ENCODE results near the gene KMT2E.
"Not testable (repeated sequence)": the region's sequence is repeated elsewhere in the genome, so short reads cannot be mapped to it uniquely, and the experiment has no call there.

The KMT2E gene, protein sequence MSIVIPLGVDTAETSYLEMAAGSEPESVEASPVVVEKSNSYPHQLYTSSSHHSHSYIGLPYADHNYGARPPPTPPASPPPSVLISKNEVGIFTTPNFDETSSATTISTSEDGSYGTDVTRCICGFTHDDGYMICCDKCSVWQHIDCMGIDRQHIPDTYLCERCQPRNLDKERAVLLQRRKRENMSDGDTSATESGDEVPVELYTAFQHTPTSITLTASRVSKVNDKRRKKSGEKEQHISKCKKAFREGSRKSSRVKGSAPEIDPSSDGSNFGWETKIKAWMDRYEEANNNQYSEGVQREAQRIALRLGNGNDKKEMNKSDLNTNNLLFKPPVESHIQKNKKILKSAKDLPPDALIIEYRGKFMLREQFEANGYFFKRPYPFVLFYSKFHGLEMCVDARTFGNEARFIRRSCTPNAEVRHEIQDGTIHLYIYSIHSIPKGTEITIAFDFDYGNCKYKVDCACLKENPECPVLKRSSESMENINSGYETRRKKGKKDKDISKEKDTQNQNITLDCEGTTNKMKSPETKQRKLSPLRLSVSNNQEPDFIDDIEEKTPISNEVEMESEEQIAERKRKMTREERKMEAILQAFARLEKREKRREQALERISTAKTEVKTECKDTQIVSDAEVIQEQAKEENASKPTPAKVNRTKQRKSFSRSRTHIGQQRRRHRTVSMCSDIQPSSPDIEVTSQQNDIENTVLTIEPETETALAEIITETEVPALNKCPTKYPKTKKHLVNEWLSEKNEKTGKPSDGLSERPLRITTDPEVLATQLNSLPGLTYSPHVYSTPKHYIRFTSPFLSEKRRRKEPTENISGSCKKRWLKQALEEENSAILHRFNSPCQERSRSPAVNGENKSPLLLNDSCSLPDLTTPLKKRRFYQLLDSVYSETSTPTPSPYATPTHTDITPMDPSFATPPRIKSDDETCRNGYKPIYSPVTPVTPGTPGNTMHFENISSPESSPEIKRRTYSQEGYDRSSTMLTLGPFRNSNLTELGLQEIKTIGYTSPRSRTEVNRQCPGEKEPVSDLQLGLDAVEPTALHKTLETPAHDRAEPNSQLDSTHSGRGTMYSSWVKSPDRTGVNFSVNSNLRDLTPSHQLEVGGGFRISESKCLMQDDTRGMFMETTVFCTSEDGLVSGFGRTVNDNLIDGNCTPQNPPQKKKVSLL (N-terminal part only)

DNA sequence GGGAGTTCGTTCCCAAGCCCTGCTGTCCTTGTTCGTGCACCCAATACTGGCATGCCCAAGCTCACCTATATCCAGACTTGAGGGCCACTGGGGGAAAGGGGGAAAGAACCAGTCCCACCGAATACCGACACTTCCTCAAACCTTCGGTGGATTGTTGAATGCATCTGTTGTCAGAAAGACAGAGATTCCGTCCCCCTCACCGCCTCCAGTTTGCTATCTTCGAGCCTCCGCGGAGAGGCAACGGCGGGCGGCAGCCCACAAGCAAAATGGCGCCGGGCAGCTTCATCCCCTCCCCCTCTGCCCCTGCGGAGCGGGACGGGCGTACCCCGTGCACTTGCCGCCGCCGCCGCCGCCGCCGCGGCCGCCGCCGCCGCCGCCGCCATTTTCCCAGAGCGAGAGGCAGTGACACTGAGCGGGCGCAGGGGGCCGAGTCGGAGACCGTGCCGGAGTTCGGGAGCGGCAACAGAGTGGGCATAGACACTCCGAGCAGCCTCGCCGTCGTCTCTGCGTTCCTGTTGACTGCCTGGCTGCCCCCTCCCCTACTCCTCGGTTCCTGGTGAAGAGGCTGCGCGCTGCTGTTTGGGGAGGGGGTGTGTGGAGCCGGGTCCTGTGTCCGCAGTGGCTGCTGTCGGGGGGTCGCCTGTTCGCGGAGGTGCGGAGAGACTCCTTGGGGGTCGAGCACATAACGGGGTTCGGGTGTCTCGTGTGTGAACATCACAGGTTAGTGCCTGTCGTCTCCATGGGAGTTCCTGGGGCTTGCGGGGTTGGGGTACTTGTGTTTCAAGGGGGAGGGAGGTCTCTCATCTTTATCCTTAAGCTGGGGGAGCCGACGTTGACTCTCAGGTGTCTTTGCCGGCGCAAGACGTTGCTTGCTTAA lies at the start of gene KMT2E:
KMT2E (plus strand) TSS at position 390 of the 877 bp plus-strand sequence. CDS start 26,748 bp downstream, outside the sequence.
- DNase-seq (ENCODE audit: low spot score) = peak; percentile 76

DNA sequence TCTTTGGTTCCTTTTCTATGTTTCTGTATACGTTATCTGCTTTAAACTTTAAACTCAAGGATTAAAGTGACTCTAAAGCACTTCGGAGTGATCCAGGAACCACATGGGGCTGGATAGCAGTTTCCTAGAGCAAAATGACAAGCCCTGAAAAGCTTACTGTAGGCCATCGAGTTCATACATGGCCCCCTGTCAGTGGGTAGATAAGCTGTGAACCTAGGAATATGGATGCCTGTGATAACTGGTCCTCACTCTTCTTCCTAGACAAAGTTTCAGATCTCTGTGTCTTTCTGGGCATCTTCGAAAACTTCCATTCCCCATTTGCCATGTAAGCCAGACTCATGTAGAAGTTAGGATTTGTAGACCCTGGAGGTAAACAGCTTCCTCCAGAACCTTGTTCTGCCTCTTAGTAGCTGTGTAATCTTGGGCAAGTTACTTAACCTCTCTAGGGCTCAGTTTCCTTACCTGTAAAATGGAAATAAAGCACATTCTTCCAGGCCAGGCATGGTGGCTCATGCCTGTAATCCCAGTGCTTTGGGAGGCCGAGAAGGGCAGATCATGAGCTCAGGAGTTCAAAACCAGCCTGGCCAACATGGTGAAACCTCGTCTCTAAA lies 49.3 kb upstream of the KMT2E start:
- DNase-seq (ENCODE audit: low spot score) = no peak

DNA sequence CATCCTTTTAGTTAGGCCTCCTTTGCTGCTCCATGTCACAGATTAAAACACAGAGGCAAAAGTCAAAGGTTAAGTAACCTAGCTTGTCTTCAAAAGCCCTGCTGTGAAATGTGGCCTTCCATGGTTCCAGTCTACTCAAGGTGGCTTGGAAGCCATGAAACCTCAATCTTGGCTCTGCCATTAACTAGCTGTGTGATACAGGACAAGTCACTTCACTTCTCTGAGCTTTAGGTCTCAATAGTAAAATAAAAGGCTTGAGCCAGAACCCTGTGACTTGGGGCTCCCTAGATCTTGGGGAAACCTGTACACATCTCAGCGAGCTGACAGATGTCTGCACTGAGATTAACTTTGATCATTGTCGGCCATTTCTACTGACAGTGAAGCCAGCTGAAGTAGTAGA lies 48.0 kb upstream of the KMT2E start:
- DNase-seq (ENCODE audit: low spot score) = no peak

DNA sequence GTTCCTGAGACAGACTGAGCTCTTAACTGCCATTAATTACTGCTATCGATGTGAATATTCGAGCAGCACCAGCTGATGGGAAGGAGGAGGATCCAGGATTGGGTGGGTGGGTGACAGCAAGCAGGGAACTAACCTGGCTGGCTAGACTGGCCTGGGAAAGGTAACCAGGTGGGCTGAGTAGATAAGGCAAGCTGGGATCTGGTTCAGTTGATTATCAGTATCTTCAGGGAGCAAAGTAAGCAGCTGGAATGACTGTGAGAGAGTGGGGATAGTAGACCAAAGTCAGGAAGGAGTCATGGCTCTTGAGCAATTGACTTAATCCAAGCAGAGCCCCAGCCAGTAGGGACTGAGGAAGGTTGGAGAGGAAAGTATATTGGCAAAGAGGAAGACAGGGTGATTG lies 46.9 kb upstream of the KMT2E start:
- DNase-seq (ENCODE audit: low spot score) = no peak

DNA sequence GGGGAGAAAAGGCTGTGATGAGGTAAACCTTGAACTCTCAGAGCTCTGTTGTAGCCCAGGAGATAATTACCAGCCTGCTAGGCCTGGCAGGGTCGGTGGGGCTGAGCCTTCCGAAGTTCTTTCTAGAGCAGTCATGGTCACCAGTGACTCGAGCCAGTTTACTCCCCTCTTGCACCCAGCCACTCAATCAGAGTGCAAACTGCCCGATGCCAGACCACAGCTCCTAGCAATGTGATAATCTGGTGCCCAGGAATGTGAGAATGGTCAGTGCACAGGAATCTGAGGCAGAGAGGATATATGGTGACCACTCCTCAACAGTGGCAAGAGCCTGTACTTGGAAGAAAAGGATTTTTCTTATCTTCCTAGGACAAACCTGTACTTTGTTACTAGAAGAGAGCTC lies 46.4 kb upstream of the KMT2E start:
- DNase-seq (ENCODE audit: low spot score) = no peak

DNA sequence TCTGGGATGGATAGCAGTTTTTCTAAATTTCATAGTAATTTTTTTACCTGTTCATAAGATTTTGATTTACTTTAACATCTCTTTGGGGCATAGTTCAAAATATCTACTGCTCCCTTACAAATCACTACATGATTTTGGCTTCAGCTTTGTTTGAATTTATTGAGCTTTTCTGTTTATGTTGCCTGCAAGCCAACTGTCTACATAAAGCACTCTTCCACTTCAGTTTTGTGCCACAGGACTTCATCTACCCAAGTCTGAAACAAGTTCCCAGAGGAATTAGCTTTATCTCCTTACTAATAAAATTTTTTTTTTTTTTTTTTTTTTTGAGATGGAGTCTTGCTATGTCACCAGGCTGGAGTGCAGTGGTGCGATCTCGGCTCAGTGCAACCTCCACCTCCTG lies 45.4 kb upstream of the KMT2E start:
- no peak for DNase-seq (ENCODE audit: low spot score)

DNA sequence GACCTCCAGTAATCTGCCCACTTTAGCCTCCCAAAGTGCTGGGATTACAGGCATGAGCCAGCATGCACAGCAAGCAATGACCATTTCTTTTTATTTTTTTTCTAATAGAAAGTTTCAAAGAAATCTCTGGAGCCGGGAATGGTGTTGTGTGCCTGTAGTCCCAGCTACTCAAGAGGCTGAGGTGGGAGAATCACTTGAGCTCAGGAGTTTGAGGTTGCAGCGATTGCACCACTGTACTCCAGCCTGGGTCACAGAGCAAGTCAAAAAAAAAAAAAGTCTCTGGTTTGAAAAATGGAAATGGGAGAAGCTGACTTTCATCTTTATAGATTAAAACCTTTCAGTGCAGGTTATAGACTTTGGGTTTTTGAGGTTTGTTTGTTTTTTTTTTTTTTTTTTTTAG lies 44.8 kb upstream of the KMT2E start:
- DNase-seq (ENCODE audit: low spot score) = no peak

DNA sequence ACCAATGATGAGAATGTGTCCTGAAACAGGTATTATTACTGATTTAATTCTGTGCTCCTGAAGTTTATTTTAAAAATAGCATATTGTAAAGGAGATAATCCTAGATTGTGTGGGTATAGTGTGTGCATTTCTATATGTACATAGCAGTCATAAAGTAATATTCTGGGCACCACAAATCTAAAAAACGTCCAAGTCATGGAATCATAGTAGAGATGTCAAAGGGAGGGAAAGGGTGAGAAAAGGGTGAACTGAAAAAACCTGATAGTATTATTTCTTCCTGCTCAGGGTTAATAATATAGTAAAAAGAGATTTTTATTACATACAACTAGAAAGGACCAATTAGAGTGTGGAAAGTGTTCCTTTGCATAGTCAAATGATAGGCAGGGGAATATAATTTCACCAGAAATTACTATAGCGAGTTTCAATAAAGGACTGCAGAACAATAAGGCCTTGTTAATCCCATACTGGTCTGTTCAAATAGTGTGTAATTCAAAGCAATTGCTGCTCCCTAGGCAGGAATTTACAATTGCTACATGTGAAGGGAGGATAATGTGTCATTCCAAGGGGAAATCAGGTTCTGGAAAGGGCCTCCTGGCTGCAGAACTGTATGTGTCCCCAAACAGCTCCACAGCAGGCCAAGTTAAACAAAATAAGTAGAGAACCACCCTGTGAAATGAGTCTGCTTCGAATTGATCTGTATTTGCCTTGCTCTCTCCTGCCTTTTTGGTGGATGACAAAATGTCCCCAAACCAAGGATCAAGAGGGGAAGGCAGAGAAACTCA lies 42.5 kb upstream of the KMT2E start:
- no peak for DNase-seq (ENCODE audit: low spot score)

DNA sequence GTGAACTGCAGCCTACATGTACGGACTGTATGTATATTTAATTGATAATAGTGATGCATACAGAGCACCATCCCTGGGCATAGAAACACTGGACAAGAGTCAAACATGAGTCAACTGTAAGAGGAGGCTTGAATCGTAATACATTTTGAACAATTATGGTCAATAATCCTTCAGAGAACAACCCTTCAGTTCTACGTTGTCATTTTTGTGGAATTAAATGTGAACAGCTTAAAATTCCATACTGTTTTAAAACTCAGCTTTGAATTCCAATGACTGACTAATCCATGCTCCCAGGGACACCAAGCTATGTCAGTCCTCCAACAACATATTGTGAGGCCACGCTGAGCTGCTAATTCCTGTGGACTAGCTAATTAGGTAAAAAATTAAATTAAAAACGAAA lies 41.5 kb upstream of the KMT2E start:
- no peak for DNase-seq (ENCODE audit: low spot score)

DNA sequence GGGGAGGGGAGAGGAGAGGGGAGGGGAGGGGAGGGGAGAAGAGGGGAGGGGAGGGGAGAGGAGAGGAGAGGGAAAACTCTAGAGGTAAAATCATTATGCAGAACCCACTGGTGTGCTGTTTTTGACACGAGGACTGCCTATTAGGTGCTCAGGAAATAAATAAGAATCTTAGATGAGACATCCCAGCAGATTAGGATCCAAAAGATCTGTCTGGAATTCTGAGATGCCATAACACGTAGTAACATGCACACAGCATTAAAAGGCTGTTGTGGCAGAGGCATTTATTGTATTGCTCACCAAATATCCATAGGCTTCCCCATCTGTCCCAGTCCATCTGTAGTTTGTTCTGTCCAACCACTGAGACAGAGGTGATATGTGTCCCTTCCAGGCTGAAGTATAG lies 40.8 kb upstream of the KMT2E start:
- no peak for DNase-seq (ENCODE audit: low spot score)

DNA sequence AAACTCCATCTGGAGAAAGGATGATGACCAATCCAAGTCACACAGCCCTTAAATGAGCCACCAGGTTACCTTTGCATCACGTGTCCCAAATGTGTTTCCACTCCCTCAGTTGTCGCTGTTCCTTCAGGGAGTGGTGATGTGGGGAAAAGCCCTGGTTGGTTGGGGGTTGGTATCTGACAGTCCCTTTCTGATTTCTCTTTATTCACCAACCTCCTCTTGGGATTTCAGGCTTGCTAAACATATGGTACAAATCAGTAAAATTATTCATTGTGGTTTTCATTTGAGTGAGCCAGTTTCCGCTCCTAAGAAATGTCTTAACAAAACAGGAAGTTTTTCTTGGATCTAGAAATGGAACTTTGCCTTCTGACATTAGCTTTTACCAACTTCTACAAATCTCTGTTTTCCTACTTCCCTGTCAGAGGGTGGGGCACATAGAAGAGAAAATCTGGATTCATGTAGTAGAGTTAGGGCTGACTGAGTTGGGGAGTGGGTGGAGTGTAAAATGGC lies 40.0 kb upstream of the KMT2E start:
- no peak for DNase-seq (ENCODE audit: low spot score)

DNA sequence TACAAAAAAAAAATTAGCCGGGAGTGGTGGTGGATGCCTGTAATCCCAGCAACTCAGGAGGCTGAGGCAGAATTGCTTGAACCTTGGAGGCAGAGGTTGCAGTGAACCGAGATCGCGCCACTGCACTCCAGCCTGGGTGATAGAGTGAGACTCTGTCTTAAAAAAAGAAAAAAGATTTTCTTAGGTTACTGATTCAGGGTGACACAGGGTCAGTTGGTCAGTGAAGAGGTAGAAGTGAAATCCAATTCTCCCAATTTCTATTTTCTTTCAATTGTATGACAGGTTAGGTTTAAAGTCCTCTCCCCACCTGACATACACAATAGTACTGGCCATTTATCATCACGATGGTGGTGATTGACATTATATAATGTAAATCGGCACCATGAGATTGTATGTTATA lies 38.5 kb upstream of the KMT2E start:
- not testable (repeated sequence) for DNase-seq (ENCODE audit: low spot score)

DNA sequence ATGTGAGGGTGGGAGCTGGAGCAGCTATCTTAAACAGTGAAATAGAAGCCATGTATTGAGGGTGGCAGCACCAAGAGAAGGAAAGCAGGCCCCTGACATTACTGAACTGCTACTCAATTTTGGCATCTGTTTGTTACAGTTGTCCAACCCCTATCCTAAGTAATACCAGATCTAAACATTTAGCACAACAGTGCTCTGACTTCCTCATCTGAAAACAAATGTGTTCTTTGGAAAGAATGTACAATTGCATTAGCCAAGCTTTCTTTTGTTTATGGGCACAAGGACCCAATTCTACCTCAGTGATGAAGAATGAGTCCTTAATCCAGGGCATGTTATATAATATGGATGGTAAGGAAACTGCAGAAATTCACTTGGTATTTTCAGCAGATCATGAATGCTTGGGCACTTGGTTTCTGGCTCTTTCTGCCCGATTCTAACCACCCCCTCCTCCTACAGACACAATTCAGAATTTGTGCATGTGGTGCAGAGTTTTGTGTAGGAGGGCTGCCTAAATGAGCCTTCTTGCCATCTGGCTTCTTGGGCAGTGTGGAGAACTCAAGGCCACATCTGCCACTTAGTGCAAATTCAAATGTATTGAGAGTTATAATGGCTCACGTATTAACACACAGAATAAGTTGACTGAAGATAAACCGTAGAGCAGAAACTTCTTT lies 36.9 kb upstream of the KMT2E start:
- DNase-seq (ENCODE audit: low spot score) = no peak

DNA sequence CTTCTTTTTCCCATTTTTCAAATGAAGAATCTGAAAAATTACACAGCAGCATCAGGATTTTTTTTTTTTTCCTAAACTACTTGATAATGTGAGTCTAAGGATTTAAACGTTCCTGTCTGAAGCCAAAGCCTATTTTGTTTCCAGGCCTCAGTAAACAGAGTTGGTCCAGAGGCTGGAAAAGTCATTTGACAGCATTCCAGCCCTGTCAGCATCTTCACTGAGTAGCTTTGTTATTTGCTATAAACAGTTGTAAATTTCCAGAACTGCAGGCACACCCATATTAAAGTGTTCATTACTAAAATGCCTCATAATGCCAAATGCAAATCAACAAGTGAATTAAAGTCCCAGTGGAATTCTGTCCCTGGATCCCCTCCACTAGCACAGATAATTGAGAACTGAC lies 35.5 kb upstream of the KMT2E start:
- no peak for DNase-seq (ENCODE audit: low spot score)

DNA sequence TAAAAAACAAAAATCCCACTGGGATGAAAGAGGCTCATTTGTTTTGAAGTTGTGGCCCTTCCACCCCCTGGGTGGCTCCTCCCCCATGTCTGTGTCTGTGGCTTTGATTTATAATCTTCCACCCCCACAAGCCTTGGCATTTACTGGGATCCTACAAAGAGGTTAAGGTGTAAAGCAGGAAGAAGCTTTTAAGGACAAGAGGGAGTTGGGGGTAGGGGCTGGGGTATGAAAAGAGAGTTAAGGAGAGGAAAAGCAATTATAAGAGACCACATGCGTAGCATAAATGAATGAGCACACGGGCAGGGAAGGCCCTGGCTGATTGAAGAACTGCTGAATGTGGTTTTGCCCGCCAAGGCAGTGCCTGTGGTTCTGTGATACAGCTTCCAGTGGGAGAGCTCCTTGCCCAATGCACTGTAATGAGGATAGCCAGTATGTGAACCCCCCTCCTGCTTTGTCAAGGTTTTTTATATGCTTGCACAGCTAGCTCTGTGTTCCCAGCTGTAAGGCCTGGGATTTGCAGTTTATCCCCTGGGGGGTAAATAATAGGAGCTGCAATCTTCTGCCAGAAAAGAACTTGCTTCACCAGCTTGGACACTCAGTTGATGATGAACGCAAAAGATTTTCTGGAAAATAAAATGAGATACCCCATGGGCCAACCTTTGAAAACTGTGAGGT lies 34.7 kb upstream of the KMT2E start:
- DNase-seq (ENCODE audit: low spot score) = peak; percentile 52

DNA sequence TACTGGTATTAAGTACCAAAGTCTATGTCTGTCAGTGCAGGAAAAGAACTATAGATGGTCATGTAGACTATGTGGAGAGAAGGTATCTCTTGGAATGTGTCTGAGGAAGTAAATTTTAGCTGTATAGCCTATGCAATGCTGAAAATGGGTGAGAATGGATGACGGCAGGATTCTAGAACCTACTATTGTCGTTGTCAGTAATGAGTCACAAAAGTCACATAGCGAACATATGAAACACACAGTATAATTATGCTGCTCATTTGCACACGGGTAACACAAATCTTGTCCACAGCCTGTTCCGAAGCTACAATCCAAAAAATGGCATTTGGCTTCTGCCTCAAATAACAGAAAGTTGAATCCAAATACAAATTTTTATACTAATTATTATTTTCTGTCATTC lies 33.6 kb upstream of the KMT2E start:
- no peak for DNase-seq (ENCODE audit: low spot score)

DNA sequence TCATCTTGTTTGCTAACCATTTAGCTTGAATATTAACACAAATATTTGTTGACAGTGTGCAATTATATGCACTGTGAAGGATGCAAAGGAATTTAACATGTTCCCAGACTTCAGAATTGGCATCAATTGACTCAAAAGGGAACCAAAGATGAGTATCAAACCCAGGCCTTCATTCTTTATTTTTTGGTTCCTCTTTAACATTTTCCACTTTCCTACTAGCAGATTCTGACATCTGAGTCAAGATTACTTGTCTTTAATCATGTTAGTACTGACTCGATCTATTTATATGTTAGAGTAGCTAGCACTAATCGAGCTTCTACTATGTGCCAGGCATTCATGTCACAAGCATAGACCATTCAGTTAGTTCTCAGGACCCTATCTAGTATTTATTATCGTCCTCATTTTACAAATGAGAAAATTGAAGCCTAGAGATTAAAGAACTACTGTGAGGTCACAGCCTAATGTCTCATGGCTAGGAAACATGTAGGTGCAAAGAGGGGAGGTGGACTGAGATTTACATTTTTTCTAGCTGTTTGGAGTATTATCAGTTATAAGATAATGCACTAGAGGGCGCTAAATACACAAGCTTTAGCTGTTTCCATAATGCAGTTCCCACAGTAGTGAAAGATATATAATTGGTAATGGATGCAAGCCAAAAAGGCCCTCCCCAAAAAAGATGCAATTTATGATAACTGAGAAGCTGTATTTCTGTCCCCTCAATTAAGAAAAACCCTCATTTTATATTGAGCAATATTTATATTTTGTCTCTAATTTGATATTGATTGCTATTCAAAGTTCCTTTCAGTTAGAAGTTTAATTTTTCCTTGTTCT lies 32.9 kb upstream of the KMT2E start:
- DNase-seq (ENCODE audit: low spot score) = peak; percentile 51

DNA sequence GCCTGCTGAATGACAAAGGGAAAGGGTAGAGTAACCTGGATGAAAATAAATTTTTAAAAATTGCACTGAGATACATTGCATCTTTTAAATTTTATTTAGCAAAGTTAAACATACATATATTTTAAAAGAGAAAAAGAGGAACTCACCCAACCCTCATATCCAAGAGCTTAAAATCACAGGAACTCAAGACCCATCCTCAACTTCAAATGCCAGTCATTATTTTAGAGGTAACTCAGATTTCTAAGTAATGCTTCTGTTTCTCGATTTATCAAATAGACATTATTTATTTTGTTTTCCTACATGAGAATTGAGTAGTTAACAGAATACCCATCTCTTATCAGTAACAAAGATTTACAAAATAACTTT lies 32.4 kb upstream of the KMT2E start:
- DNase-seq (ENCODE audit: low spot score) = no peak

Data from iPS-NIHi11 (cell line).